ENCODE results near the gene YTHDC2. TPM values are rescaled to one million over a fixed set of nuclear protein-coding genes. Genes with fewer than 3 reads are reported as not detected.

Gene YTHDC2
- total and polyA plus RNA-seq, 7 donors: 3.9 to 19.1 (median 11.0) TPM

DNA sequence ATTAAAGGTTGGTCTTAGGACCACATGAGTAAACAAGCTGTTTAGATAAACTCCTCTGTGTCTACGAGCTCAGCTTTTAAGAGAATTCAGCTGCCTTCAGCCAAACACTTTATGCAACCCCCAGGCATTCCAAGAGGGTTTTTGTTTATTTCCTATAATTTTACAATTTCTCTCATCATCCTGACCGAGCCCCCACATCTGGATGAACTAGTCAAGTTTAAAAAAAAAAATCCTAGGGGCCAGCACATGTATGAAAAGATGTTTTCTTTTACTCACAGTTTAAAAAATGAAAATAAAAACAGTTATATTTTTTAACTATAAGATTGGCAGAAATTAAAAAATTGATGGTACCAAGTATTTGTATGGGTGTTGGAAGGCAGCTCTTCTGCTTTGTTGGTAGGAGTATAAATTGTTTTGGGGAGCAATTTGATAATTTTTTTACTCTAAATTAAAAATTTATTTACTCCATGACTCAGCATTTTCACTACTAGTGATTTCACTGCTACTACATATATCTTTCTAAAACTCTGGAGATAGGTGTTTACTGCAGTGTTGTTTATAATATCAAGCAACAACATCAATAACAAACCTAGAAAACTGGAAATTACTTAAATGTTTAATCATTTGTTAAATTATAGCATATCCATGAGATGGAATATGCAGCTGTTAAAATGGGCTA is 18.1 kb downstream of the YTHDC2 start:
- Histone ChIP-seq H3K4me3 (no peak overlapping the region), H3K27ac (no peak overlapping the region), H3K27me3 (ENCODE audit: insufficient read depth in 3 of 3, low read length in 2 of 3) (no peaks in the 10 kb centered on the region), H3K9me3 (no peaks in the 10 kb centered on the region), H3K36me3 (ENCODE audit: insufficient read depth in 1 of 2, low read depth in 1 of 2) (peaks cover 0 to 40% of the 10 kb centered on the region in 2 donors), H3K4me1 (no peaks in the 10 kb centered on the region)
- DNase-seq (no peak), ATAC-seq (no peak)
- intact Hi-C loops (cut with DNase I): no loop called here
- WGBS, 3 donors: 97 to 99% (median 98%) methylated on average over 2 of the region's 2 CpGs
- TF ChIP-seq CTCF (IDR thresholded peaks at IDR 0.05): no peak

GRCh38 chr5:113538313-113538712 is 24.8 kb downstream of the YTHDC2 start:
- WGBS, 3 donors: 92 to 100% (median 95%) methylated on average over 2 of the region's 2 CpGs
- no peak for DNase-seq
- H3K4me3 ChIP-seq: no peak overlapping the region
- no peak for TF ChIP-seq CTCF (IDR thresholded peaks at IDR 0.05)
- no peak overlapping the region for H3K27ac ChIP-seq
- ATAC-seq: no peak
- H3K27me3 ChIP-seq (ENCODE audit: insufficient read depth in 3 of 3, low read length in 2 of 3): no peaks in the 10 kb centered on the region
- H3K4me1 ChIP-seq: no peaks in the 10 kb centered on the region
- no peaks in the 10 kb centered on the region for H3K9me3 ChIP-seq
- intact Hi-C loops (cut with DNase I): no loop called here
- peaks cover under 1 to 87% of the 10 kb centered on the region in 2 donors for H3K36me3 ChIP-seq (ENCODE audit: insufficient read depth in 1 of 2, low read depth in 1 of 2)

DNA sequence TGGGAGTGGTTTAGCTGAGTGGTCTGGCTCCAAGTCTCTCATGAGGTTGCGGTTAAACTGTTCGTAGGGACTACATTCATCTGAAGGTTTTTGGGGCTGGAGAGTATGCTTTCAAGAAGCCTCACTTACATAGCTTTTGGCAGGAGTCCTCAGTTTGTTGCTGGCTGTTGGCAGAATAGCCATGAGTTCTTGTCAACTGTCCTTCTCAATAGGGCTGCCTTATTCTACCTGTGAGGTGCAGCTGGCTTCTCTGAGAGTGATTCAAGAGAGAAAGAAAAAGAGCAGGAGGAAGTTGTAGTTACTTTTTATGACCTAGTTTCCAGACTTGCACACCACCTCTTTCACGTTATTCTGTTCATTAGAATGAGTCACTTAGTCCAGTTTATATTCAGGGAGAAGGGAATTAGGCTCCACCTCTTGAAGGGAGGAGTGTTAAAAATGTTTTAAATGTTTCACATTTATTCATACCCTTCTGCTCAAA is 33.2 kb downstream of the YTHDC2 start:
- Histone ChIP-seq H3K9me3 (no peaks in the 10 kb centered on the region), H3K27me3 (ENCODE audit: insufficient read depth in 3 of 3, low read length in 2 of 3) (no peaks in the 10 kb centered on the region), H3K4me1 (no peaks in the 10 kb centered on the region), H3K36me3 (ENCODE audit: insufficient read depth in 1 of 2, low read depth in 1 of 2) (peaks cover 3 to 80% of the 10 kb centered on the region in 2 donors), H3K27ac (no peak overlapping the region), H3K4me3 (no peak overlapping the region)
- ATAC-seq: no peak
- no peak for TF ChIP-seq CTCF (IDR thresholded peaks at IDR 0.05)
- 87 to 93% (median 88%) methylated on average over 3 of the region's 3 CpGs for WGBS, 3 donors
- no peak for DNase-seq
- intact Hi-C loops (cut with DNase I): no loop called here

- 73 to 98% (median 75%) methylated on average over 2 of the region's 2 CpGs for WGBS, 3 donors
- ATAC-seq (no peak), DNase-seq (no peak)
- Histone ChIP-seq H3K4me1 (no peaks in the 10 kb centered on the region), H3K36me3 (ENCODE audit: insufficient read depth in 1 of 2, low read depth in 1 of 2) (peaks cover 2 to 80% of the 10 kb centered on the region in 2 donors), H3K4me3 (no peak overlapping the region), H3K27me3 (ENCODE audit: insufficient read depth in 3 of 3, low read length in 2 of 3) (no peaks in the 10 kb centered on the region), H3K9me3 (no peaks in the 10 kb centered on the region), H3K27ac (no peak overlapping the region)
- intact Hi-C loops (cut with DNase I): no loop called here
- TF ChIP-seq CTCF (IDR thresholded peaks at IDR 0.05): no peak
Observed at GRCh38 chr5:113548396-113548795, 34.9 kb downstream of the YTHDC2 start.

DNA sequence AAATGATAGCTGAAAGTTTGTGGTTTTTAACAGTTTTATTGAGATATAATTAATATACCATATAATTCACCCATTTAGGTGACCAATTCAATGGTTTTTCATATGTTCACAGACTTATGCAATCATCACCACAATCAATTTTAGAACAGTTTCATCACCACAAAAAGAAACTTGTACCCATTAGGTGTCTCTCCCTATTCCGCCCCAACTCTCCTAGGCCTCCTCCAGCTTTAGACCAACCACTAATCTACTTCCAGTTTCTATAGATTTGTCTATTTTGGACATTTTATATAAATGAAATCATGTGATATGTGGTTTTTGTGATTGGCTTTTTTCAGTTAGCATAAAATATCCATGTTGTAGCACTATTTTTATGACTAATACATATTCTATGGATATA is 38.6 kb downstream of the YTHDC2 start:
- no peaks in the 10 kb centered on the region for H3K9me3 ChIP-seq
- 92 to 97% (median 95%) methylated on average over 1 of the region's 1 CpG for WGBS, 3 donors
- H3K4me3 ChIP-seq: no peak overlapping the region
- H3K27ac ChIP-seq: no peak overlapping the region
- intact Hi-C loops (cut with DNase I): no loop called here
- no peak for ATAC-seq
- no peaks in the 10 kb centered on the region for H3K27me3 ChIP-seq (ENCODE audit: insufficient read depth in 3 of 3, low read length in 2 of 3)
- no peak for TF ChIP-seq CTCF (IDR thresholded peaks at IDR 0.05)
- no peak for DNase-seq
- H3K36me3 ChIP-seq (ENCODE audit: insufficient read depth in 1 of 2, low read depth in 1 of 2): peaks cover 0 to 93% of the 10 kb centered on the region in 2 donors
- no peaks in the 10 kb centered on the region for H3K4me1 ChIP-seq
